Cardiac muscle cell (in vitro differentiated cells and primary cell): ENCODE measurements around the gene RPL26. TPM values are rescaled to one million over a fixed set of nuclear protein-coding genes. Genes with fewer than 3 reads are reported as not detected.

Experiments used
- DNase-seq, 2 donors: peaks; one replicate each; pipeline versions ENCODE4 v3.0.0 to v3.0.0-alpha.2; 2010 to 2017; ENCODE audit warnings: low read depth in 1 of 2, low spot score in 1 of 2
- H3K27ac ChIP-seq: fragments of 200-600 bp; sonication (generic); 2 replicates; pipeline ENCODE4 v1.5.1; 2016
- H3K27me3 ChIP-seq: fragments of 200-600 bp; sonication (generic); 2 replicates; pipeline ENCODE4 v1.6.0; 2016; ENCODE audit warnings: control low read depth
- H3K36me3 ChIP-seq: fragments of 200-600 bp; sonication (generic); 2 replicates; pipeline ENCODE4 v1.5.1; 2016; ENCODE audit warnings: control low read depth
- H3K4me1 ChIP-seq: fragments of 200-600 bp; sonication (generic); 2 replicates; pipeline ENCODE4 v1.8.1; 2017; ENCODE audit warnings: low read depth, mild to moderate bottlenecking, mixed run types
- H3K4me3 ChIP-seq: fragments of 200-600 bp; sonication (generic); 2 replicates; pipeline ENCODE4 v1.5.1; 2016; ENCODE audit warnings: mild to moderate bottlenecking
- H3K9me3 ChIP-seq: fragments of 200-600 bp; sonication (generic); 2 replicates; pipeline ENCODE4 v1.5.1; 2017; ENCODE audit warnings: low read depth, mild to moderate bottlenecking, control low read depth
- polyA plus RNA-seq: library from polyadenylated mRNA; unstranded; fragments of >200 nt; fragmentation: Nextera tagmentation; extraction: Ambion mirVana; gene quantifications from 2 replicates; pipeline ENCODE4 v1.2.1, GENCODE V29; 2016
- total RNA-seq: library from RNA; depleted of rRNA; stranded (reverse); fragments of >200 nt; gene quantifications from 2 replicates; pipeline ENCODE4 v1.2.3, GENCODE V29; 2016
- TF ChIP-seq, protein P1 (sequence below): IDR thresholded peaks from 2 replicates; pipeline ENCODE4 v1.5.1; 2012; ENCODE audit warnings: low read depth, mild to moderate bottlenecking, low read length

The RPL26 gene
- total and polyA plus RNA-seq, 2 experiments from 2014 or later = 486 to 3,276 TPM

GRCh38 chr17:8372422-8372821, 10.6 kb downstream of the RPL26 start:
- H3K27ac ChIP-seq = no peak overlapping the region
- peaks cover 5% of the 10 kb centered on the region for H3K4me1 ChIP-seq
- peaks cover 23% of the 10 kb centered on the region for H3K36me3 ChIP-seq
- TF ChIP-seq, protein P1, sequence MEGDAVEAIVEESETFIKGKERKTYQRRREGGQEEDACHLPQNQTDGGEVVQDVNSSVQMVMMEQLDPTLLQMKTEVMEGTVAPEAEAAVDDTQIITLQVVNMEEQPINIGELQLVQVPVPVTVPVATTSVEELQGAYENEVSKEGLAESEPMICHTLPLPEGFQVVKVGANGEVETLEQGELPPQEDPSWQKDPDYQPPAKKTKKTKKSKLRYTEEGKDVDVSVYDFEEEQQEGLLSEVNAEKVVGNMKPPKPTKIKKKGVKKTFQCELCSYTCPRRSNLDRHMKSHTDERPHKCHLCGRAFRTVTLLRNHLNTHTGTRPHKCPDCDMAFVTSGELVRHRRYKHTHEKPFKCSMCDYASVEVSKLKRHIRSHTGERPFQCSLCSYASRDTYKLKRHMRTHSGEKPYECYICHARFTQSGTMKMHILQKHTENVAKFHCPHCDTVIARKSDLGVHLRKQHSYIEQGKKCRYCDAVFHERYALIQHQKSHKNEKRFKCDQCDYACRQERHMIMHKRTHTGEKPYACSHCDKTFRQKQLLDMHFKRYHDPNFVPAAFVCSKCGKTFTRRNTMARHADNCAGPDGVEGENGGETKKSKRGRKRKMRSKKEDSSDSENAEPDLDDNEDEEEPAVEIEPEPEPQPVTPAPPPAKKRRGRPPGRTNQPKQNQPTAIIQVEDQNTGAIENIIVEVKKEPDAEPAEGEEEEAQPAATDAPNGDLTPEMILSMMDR = no peak
- no peaks in the 10 kb centered on the region for H3K9me3 ChIP-seq
- H3K27me3 ChIP-seq = no peaks in the 10 kb centered on the region
- DNase-seq = no peak
- no peak overlapping the region for H3K4me3 ChIP-seq

GRCh38 chr17:8371786-8372185, 11.2 kb downstream of the RPL26 start:
- Histone ChIP-seq H3K27ac (no peak overlapping the region), H3K36me3 (peaks cover 17% of the 10 kb centered on the region), H3K27me3 (no peaks in the 10 kb centered on the region), H3K4me1 (no peaks in the 10 kb centered on the region), H3K9me3 (no peaks in the 10 kb centered on the region), H3K4me3 (no peak overlapping the region)
- TF ChIP-seq, protein P1 = no peak
- no peak for DNase-seq

- TF ChIP-seq, protein P1 = no peak
- DNase-seq = no peak
- peaks cover 17% of the 10 kb centered on the region for H3K36me3 ChIP-seq
These were observed 13.0 kb downstream of the RPL26 start for GRCh38 chr17:8369944-8370343.

GRCh38 chr17:8368193-8368592, 14.8 kb downstream of the RPL26 start:
- Histone ChIP-seq H3K4me3 (no peak overlapping the region), H3K36me3 (peaks cover 17% of the 10 kb centered on the region), H3K27me3 (no peaks in the 10 kb centered on the region), H3K4me1 (no peaks in the 10 kb centered on the region), H3K9me3 (no peaks in the 10 kb centered on the region), H3K27ac (no peak overlapping the region)
- TF ChIP-seq, protein P1 = no peak
- no peak for DNase-seq

More at GRCh38 chr17:8369944-8370343, 13.0 kb downstream of the RPL26 start:
- H3K4me1 ChIP-seq = no peaks in the 10 kb centered on the region
- no peak overlapping the region for H3K27ac ChIP-seq
- H3K4me3 ChIP-seq = no peak overlapping the region
- no peaks in the 10 kb centered on the region for H3K27me3 ChIP-seq
- H3K9me3 ChIP-seq = no peaks in the 10 kb centered on the region

DNA sequence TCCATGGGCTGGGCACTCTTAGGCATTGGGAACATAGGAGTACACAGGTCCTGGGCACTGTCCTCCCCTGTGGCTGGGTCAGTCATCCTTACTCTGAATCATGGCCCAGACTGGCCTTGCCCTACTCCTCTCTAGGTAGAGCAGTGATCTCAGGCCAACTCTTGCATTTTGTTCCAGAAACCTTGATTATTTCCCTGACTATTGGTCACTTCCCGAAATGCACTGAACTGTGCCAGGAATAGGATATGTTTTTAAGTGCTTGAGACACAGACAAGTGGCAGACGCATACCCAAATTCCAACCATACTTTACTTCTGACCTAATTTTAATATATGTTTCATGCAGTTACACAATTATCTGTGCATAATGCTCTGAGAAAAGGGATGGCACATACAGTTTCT, 16.8 kb downstream of the RPL26 start:
- Histone ChIP-seq H3K27ac (peak overlapping the region; percentile 24), H3K9me3 (no peaks in the 10 kb centered on the region), H3K4me3 (no peak overlapping the region), H3K27me3 (no peaks in the 10 kb centered on the region), H3K36me3 (peaks cover 14% of the 10 kb centered on the region), H3K4me1 (no peaks in the 10 kb centered on the region)
- DNase-seq = peak in 1 of 2 donors; percentile 89
- TF ChIP-seq, protein P1 = no peak

- Histone ChIP-seq H3K4me3 (no peak overlapping the region), H3K36me3 (peaks cover 13% of the 10 kb centered on the region), H3K27me3 (no peaks in the 10 kb centered on the region), H3K9me3 (no peaks in the 10 kb centered on the region), H3K4me1 (no peaks in the 10 kb centered on the region), H3K27ac (no peak overlapping the region)
- TF ChIP-seq, protein P1 = no peak
- peak in 1 of 2 donors; percentile 39 for DNase-seq
These were observed 17.9 kb downstream of the RPL26 start for GRCh38 chr17:8365143-8365542.
